COLO668 (cell line): ENCODE measurements around the gene UBE2G2.
A peak's percentile ranks its signal among the peaks of the same experiment; 100 is the strongest.

Experiments used
- DNase-seq: peaks from one replicate; lab custom pipeline; 2025; ENCODE audit not compliant: unreplicated experiment; lab: John Stamatoyannopoulos, UW

UBE2G2 gene

DNA sequence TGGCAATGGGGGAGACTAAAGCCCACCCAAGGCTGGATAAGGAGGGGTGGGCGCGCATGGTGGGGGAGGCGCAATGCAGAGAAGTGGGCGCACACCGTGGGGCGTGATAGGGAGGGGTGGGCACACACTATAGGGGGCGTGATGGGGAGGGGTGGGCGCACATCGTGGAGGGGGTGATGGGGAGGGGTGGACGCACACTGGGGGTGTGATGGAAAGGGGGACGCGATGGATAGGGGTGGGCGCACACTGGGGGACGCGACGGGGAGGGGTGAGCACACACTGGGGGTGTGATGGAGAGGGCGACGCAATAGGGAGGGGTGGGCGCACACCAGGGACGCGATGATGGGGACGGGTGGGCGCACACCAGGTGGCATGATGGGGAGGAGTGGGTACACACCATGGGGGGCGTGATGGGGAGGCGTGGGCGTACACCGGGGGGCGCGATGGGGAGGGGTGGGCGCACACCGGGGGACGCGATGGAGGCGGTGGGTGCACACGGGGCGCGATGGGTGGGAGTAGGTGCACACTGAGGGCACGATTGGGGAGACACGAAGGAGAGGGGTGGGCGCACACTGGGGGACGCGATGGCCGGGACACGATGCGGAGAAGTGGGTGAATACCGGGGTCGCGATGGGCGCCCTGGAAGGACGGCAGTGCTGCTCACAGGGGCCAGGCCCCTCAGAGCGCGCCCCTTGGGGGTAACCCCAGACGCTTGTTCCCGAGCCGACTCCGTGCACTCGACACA lies 15.3 kb upstream of the UBE2G2 start:
- no peak for DNase-seq

DNA sequence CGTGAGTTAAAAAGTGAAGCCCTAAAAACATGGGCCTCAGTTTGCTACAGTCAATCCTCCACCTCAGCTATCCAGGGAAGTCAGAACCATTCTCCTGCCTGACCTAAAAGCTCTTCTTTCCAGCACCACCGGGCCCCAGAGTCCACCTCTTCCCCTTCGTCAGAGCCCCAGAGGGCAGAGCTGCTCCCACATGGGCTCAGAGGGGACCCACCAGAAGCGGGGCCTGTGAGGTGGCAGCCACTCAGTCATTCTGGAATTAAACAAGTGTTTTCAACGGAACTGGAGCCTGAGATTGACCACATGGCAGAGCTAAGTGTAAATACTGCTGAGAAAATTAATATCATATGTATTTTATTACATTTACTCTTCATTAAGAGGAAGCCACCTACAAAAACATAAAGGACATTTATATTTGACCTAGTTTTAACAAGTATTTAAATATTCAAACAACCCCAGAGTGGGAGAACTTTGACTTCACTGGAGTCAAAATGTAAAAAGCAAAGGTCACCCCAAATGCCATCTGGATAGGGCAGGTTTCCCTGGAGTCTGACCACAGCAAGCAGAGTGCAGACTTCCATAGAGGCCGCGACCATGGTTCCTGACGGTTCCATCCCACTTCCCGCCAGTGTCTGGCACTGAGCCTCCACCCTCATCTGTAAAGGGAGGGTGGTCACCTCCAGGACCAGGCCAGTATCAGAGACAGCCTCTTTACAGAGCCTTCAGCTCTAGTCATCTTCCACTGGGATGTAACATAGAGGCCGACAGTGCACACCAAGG lies 14.4 kb upstream of the UBE2G2 start:
- peak; percentile 24 for DNase-seq

DNA sequence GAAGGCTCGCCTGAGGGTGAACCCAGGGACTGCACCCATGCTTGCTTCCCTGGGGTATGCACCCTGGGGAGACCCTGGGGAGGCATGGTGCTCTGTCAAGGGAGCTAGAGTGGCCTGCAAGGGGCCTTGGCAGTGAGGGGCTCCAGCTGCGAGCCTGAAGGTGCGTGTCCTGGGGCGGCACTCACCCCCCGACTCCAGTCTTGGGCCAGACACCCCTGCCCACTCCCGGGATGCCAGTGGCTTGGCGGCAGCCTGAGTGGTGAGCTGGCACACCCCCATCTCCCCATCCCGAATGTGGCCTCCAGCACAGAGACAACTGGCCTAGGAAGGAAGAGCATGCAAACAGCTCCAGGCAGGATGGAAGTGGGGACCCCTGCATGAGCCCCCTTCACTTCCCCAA lies 13.6 kb upstream of the UBE2G2 start:
- DNase-seq = no peak

DNA sequence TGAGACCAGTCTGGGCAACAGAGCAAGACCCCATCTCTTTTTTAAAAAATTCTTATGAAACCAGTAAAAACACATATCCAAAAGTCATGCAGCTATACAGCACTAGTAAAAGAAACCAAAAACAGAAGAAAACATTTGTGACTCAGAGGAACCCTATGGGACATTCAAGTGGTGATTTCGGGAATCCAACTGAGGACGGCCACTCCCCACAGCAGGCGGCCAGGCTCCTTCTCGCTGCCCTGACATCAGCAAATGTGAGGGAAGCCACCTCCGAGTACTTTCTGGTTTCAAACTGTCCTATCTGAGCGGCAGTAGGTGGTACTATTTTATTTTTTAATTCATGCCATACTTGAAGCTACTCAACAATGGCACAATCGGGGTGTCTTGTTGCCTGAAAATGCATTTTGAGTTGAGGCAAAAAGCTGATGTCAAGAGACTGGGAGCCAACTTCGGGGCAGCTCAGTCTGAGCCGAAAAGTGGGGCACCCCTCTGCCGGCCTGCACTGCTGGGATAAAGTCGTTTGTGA lies 12.9 kb upstream of the UBE2G2 start:
- no peak for DNase-seq

DNA sequence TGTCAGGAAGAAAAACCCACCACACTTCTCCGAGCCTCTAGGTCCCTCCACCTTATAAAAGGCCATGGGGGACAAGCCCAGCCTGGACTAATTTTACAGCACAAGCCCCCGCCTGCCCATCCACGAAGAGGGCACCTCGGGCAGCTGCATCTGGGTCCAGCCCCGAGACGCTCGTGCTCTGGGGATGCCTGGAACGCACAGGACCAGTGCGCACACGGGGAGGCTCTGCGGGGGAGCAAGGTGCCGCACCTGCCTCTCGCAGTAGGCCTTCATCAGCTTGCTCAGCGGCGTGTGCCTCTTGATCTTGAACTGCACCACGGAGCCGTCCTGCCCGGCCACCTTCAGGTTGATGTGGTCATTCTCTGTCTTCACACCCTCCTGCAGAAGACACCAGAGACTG lies 12.1 kb upstream of the UBE2G2 start:
- no peak for DNase-seq

DNA sequence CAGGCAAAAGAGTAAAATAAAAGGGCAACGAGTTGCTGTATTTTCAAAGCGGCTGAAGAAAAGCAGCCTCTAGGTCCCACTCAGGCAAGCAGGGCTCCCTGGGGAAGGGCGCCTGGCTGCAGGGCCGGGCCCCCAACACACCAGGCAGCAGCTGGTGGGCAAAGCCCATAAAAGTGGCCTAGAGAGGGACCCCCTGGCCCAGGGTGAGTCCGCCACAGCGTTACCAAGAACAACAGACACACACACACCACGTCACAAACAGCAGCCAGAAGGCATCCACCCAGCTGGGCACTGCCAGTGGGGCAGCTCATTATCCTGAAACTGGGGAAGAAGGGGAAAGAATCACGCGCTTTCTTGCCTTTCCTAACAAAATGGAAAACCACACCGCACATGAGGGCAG lies 11.5 kb upstream of the UBE2G2 start:
- DNase-seq = no peak

DNA sequence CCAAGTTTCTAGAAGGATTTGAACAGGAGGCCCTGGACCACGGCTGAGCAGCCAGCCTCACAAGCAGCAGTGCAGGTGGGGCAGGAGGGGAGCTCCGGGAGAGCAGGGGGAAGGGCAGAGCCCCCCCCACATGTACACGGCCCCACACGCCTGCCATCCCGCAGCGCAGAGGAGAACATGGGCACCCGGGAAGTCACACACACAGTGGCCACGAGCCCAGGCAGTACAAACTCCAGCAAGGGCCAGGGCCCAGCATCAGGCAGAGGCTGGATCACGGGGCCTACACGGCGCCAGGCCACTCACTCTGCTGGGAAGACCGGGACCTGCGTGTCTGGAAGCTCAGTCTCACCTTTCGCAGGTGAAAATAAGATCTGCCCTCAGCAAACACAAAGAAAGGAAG lies 11.0 kb upstream of the UBE2G2 start:
- no peak for DNase-seq

DNA sequence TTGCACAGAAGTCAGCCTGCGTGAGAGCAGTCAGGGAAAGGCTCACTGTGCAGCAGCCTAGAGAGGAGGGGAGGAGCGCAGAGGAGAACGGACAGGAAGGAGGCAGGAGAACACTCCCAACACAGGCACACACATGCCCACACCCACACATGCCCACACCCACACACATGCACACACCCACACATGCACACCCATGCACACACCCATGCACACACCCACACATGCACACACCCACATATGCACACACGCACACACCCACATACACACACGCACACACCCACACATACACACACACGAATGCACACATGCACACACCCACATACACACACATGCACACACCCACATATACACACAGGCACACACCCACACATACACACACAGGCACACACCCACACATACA lies 9.2 kb upstream of the UBE2G2 start:
- no peak for DNase-seq

DNA sequence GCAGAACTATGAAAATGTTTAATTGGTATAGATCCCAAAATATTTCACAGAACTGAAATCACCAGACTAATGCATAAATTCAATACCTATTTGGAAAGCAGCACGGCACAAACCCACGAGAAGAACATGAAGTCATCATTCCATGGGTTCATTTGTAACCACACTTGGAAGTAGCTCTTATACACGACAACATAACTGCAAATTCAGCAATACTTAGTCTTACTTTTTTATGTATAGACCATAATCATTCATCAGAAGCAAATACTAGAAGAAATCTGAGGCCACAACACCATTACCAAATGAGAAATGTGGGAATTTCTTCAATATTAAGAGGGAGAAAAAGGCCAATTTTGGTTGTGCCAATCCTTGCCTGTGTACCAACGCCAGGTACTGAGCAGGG lies 4.2 kb upstream of the UBE2G2 start:
- DNase-seq = no peak

DNA sequence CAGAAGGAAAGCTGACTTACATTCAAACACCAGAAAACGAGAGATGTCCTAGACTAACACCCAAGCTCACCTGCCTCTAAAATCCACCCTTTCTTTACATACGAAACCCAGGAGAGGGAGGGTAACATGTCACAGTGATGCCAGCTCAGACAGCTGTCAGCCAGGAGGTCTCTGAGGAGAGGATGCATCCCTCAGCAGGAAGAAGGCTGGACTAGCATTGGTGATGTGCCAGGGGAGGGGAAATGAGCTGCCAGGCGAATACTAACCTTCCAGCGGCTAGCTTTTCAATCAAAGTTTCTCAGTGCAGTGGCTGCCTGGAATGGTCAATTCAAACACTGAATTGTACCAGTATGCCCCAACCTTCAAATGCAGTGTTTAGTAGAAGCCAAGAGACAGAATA lies 3.6 kb upstream of the UBE2G2 start:
- no peak for DNase-seq

DNA sequence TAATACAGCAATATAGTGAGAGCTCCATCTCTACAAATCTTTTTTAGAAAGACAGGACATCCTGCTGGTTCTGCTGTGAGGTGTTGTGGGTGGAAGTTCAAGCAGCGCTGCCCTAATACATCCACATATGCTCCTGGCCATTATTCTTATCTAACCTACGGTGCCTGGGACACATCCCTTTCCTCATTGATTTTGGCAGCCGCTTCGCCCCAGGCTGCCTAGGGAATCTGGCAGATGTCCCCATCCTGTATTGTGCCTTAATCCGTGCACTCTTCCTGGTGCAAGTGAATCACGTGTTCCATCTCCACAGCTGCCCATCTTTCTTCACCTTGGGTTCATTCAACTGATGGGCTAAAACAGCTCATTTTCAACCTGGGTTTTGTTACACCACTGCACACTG lies 3.1 kb upstream of the UBE2G2 start:
- no peak for DNase-seq

DNA sequence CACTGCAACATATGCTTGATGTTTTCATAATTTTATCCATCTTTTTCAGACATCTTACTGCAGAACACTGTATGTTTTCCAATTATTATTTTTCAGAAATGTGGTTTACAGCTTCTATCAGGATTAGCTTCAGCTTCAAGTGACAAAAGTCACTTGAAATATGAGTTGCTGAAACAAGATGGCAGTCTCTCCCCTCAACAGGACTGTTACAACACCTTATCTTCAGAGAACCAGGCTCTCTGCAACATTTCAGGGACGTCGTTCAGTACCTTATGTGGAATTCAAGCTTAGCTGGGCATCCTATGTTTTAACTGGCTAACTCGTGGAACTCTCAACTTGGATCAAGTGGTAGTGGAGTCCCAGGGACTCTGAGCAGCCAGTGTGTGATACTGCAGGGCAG lies 2.0 kb upstream of the UBE2G2 start:
- DNase-seq = no peak

DNA sequence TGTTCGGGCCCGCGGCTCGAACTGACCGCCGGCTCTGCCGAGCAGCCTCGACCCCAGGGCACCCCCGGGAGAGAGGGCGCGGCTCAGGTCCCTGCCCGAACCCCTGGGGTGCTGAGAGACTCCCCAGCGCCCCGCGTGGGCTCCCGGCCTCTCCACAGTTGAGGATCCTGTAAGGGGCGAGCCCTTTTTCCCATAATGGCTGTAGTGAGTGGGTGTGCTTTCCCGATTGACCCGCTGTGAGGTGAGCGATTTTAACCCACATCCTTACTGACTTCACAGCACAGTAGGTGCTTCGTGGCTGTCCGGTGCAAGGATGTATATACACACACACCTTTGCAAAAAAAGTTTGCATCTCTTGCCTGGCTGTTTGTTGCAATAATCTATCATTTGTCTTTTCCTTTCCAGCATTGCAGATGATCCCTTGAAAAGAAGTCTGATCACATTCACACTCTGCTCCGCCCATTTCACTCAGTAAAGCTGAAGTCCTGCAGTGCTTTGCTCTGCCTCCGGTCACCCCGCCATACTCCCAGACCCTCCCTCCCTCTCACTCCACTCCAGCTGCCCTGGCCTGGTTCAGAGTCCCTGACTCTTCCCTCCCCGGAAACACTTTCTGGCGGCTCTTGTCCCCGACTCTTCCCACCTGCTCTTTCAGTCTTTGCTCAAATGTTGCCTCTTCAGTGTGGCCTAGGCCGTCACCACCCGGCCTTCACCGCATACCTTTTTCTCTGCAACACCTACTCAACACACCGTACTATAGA lies 955 bp upstream of the UBE2G2 start:
- peak; percentile 55 for DNase-seq

DNA sequence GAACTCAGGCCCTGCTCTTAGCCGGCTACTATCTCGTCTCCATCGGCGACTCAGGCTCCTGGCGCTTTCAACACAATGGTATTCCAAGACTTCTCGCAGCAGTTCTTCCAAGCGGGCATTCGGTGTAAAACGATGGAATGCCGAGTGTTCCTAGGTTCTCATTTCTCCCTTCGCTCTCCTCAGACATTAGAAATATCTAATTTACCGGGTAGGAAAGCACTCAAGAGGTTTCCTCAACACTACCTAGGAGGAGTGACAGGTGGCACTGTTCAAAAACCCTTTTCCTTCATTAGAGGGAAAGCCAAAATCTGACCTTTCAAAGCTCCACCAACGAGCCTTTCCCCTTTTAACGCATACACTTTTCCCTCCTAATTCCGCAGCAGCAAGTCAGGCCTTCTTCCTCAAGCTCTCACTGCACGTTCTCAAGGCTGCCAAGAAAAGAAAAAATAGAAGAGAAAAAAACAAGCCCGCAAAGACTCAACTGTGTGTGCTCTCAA lies 601 bp downstream of the UBE2G2 start:
- DNase-seq = peak; percentile 42

DNA sequence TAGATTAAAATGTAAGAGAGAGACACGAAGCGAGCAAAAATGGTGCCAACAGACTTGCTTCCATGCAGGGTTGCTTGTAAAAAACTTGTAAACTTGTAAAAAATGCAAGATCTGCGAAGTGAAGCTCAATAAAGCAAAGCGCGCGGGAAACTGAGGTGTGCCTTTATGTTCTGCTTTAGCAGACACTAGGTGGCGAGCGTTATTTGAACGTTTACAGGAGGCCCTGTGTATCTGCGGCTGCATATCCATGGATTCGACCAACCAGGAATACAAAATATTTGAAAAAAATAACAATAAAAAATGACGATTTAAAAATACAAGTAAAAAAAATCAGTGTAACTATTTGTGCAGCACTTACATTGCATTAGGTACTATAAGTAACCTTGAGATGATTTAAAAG lies 1.5 kb downstream of the UBE2G2 start:
- DNase-seq = peak; percentile 23

DNA sequence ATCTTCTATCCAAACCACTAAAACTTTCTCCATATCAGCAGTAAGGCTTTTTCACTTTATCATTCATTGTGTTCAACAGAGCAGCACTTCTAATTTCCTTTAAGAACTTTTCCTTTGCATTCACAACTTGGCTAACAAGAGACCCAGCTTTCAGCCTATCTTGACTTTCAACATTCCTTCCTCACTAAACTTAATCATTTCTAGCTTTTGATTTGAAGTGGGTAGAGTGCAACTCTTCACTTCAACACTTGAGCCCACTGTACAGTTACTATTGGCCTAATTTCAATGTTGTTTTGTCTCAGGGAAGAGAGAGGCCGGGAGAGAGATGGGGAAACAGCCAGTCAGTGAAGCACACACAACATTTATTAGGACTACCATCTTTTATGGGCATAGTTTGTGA lies 2.0 kb downstream of the UBE2G2 start:
- no peak for DNase-seq

DNA sequence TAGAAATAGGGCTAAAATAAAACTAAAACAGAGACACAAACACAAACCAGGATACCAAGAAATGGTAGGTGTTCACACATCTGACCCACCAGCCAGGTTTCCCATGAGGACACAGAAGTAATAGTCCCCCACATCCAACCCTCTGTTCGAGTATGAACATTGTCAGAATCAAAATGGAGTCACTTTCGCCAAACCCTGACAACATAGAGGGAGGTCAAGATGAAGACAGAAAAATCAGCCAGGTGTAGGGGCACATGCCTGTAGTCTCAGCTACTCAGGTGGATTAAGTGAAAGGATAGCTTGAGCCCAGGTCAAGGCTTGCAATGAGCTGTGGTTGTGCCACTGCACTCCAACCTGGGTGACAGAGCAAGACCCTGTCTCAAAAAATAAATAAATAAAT lies 3.8 kb downstream of the UBE2G2 start:
- no peak for DNase-seq

DNA sequence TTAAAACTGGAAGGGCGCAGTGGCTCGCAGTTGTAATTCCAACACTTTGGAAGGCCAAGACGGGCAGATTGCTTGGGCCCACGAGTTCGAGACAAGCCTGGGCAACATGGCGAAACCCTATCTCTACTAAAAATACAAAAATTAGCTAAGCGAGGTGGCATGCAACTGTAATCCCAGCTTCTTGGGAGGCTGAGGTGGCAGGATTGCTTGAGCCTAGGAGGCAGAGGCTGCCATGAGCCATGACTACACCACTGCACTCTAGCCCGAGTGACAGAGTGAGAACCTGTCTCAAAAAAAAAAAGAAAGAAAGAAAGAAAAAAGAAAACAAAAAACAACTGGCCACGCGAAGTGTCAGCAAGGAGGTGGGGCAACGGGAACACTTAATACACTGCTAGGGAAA lies 6.3 kb downstream of the UBE2G2 start:
- DNase-seq = no peak

DNA sequence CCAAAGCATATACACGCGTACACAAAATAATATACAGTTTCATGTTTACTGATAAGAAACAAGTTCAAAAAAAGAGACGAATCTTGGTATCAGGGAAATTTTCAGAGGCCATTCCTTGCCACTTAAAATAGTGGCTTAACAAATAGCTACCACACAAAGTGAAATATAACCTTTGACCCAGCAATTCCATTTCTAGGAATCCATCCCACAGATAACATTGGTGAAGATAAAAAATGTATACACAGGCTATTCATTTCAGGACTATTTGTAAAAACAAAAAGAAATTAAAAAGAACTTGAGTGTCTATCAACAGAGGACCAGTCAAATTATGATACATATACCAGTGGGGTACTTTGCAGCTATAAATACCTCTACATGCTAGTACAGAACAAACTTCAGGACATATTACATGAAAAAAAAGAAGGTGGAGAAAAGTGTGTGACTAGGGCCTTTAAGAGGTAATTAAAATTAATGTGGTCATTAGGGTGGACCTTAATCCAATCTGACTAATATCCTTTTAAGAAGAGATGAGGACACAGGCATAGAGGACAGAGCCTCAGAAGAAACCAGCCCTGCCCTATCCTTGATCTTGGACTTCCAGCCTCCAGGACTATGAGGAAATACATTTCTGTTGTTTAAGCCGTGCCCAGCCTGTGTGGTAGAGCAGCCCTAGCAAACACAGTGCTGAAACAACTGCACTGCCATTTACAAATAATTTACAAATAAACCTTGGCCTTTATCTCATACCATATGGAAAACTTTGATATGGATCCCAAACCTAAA lies 7.8 kb downstream of the UBE2G2 start:
- DNase-seq = no peak

DNA sequence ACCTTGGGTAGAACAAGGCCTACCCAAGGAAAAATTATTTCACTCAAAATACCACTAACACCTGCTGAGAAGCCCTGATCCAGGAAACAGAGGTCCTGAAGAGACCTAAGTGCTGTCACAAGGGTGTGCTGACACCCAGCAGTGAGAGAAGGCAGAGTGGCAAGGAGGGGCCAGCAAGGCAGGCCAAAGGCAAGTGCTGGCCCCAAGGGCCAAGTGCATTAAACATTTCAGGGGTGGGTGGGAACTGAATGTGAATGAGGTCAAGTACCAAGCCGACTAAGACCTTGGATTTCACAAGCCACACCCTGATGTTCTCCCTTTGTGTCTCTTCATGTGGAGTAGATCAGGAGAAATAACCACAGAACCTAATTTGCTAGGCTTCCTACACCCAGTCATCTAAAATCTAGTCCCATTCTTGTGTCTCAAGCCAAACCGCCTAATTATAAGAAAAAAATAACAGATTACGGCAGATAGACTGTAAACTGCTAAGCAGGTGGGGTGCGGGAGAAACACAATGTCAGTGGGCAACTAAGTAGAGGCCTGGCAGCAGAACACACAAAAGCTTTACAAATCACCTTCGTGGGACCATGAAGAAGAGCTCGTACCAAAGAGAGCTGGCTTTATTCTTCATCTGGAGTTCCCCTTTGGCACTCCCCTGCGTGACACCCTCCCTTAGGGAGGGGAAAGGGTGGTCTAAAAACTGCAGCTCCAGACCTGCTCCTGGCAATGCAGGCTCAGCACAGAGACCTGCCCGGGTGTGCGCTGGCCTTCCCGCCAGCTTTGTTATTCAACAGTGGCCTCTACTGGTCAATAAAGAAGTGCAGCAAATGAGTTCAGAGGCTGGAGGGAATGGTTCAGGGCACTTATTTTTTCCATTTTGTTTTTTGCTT lies 8.7 kb downstream of the UBE2G2 start:
- peak; percentile 68 for DNase-seq
